Hepatic stellate cell (primary cell): ENCODE results near the gene REV3L.
A peak's percentile ranks its signal among the peaks of the same experiment; 100 is the strongest.
"Not testable (repeated sequence)": the region's sequence is repeated elsewhere in the genome, so short reads cannot be mapped to it uniquely, and the experiment has no call there.

Experiments used
- DNase-seq: peaks from one replicate; pipeline ENCODE4 v3.0.0; 2011; ENCODE audit warnings: low spot score

The REV3L gene

GRCh38 chr6:111499269-111499793 lies 16.3 kb upstream of the REV3L start:
- no peak for DNase-seq

- DNase-seq = no peak
These were observed 12.1 kb upstream of the REV3L start for GRCh38 chr6:111494951-111495635.

- DNase-seq = no peak
These were observed 9.5 kb upstream of the REV3L start for GRCh38 chr6:111492499-111492898.

- DNase-seq = no peak
These were observed 7.0 kb upstream of the REV3L start for GRCh38 chr6:111490067-111490466.

- DNase-seq = no peak
These were observed 4.6 kb upstream of the REV3L start for GRCh38 chr6:111487661-111488060.

- DNase-seq = no peak
These were observed 3.9 kb upstream of the REV3L start for GRCh38 chr6:111486921-111487320.

- no peak for DNase-seq
These were observed 3.5 kb upstream of the REV3L start for GRCh38 chr6:111486475-111486874.

- no peak for DNase-seq
These were observed 2.3 kb upstream of the REV3L start for GRCh38 chr6:111485342-111485741.

GRCh38 chr6:111484633-111484930 lies 1.6 kb upstream of the REV3L start:
- DNase-seq = no peak

GRCh38 chr6:111483736-111484632 lies 966 bp upstream of the REV3L start:
- peak; percentile 79 for DNase-seq

GRCh38 chr6:111482188-111482958 lies 645 bp downstream of the REV3L start:
- DNase-seq = peak; percentile 26

GRCh38 chr6:111481836-111482187 lies 1.2 kb downstream of the REV3L start:
- DNase-seq = no peak

- no peak for DNase-seq
These were observed 1.8 kb downstream of the REV3L start for GRCh38 chr6:111480988-111481822.

- DNase-seq = peak; percentile 22
These were observed 4.3 kb downstream of the REV3L start for GRCh38 chr6:111478749-111479148.

GRCh38 chr6:111478064-111478476 lies 4.9 kb downstream of the REV3L start:
- peak; percentile 29 for DNase-seq

- no peak for DNase-seq
These were observed 5.5 kb downstream of the REV3L start for GRCh38 chr6:111477481-111477938.

GRCh38 chr6:111476061-111476460 lies 7.0 kb downstream of the REV3L start:
- not testable (repeated sequence) for DNase-seq

GRCh38 chr6:111474771-111475170 lies 8.2 kb downstream of the REV3L start:
- no peak for DNase-seq

- DNase-seq = no peak
These were observed 8.9 kb downstream of the REV3L start for GRCh38 chr6:111474106-111474505.

GRCh38 chr6:111472933-111473435 lies 10.0 kb downstream of the REV3L start:
- no peak for DNase-seq

GRCh38 chr6:111471958-111472357 lies 11.1 kb downstream of the REV3L start:
- DNase-seq = no peak
